IPS-20b (cell line): Measurements from ENCODE around the gene DCC.

Experiments
- H3K27ac ChIP-seq: one replicate; pipeline ENCODE4 v1.5.1; 2013; ENCODE audit warnings: low read length
- H3K27me3 ChIP-seq: 2 replicates; pipeline ENCODE4 v1.6.1; 2013; ENCODE audit warnings: mild to moderate bottlenecking, low read length, inconsistent platforms; ENCODE audit not compliant: insufficient read depth
- H3K36me3 ChIP-seq: 2 replicates; pipeline ENCODE4 v1.6.1; 2013; ENCODE audit warnings: low read depth, mild to moderate bottlenecking, inconsistent platforms, low read length, moderate library complexity; ENCODE audit not compliant: insufficient read depth
- H3K4me1 ChIP-seq: 2 replicates; pipeline ENCODE4 v1.6.1; 2013; ENCODE audit warnings: mild to moderate bottlenecking, control low read depth, inconsistent platforms, low read length, moderate library complexity; ENCODE audit not compliant: insufficient read depth
- H3K4me3 ChIP-seq: 2 replicates; pipeline ENCODE4 v1.5.1; 2013; ENCODE audit warnings: mild to moderate bottlenecking, low read length, inconsistent platforms
- H3K9ac ChIP-seq: 2 replicates; pipeline ENCODE4 v1.6.1; 2013; ENCODE audit warnings: low read depth, mild to moderate bottlenecking, inconsistent platforms, low read length, moderate library complexity
- H3K9me3 ChIP-seq: 2 replicates; pipeline ENCODE4 v1.6.1; 2013; ENCODE audit warnings: mild to moderate bottlenecking, low read depth, low read length, inconsistent platforms; ENCODE audit not compliant: insufficient read depth

DCC gene

GRCh38 chr18:52829876-52830405, 489.9 kb downstream of the DCC start:
- no peak overlapping the region for H3K27ac ChIP-seq
- no peak overlapping the region for H3K4me3 ChIP-seq
- H3K4me1 ChIP-seq, result no peaks in the 10 kb centered on the region
- H3K9me3 ChIP-seq, result no peaks in the 10 kb centered on the region
- no peaks in the 10 kb centered on the region for H3K36me3 ChIP-seq
- H3K27me3 ChIP-seq, result peaks cover 67% of the 10 kb centered on the region
- H3K9ac ChIP-seq, result no peak overlapping the region

DNA sequence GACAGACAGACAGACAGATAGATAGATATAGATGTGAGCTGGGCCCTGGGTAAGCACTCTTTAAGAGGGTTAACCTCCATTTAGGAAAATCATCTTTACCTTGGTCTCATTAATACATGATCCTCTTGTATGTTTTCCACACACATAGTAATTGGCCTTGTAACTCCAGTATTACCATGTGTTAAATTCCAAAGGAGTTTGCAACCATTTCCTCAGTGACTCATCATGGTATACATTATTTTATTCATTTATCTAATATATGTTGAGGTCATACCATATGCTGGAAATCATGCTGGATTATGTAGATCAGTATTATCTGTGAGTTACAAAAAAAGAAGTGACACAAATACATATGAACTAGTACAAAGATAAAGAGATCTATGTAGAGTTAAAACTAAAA, 504.3 kb downstream of the DCC start:
- Histone ChIP-seq H3K36me3 (no peaks in the 10 kb centered on the region), H3K9ac (no peak overlapping the region), H3K27ac (no peak overlapping the region), H3K9me3 (no peaks in the 10 kb centered on the region), H3K27me3 (no peaks in the 10 kb centered on the region), H3K4me3 (no peak overlapping the region), H3K4me1 (no peaks in the 10 kb centered on the region)

DNA sequence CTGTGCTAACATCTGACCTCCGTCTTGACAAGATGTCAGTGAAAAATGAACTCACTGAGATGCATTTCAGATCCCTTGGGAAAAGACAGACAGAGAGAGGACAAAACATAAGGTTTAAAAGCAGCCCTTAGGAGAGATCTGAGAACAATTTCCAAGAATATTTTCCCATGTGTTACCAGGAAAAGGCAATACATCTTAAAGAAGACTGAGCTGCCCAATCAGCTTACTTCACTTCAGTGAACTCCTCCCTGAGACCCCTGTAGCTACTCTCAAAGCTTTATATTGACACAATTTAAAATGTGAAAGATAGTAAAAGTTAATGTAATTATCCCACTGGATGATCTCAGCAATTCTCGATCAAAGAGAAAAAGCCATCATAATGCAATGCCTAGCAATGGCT, 505.0 kb downstream of the DCC start:
- Histone ChIP-seq H3K36me3 (no peaks in the 10 kb centered on the region), H3K27me3 (no peaks in the 10 kb centered on the region), H3K4me1 (no peaks in the 10 kb centered on the region), H3K4me3 (no peak overlapping the region), H3K27ac (no peak overlapping the region), H3K9ac (no peak overlapping the region), H3K9me3 (no peaks in the 10 kb centered on the region)

GRCh38 chr18:52850031-52850560, 510.1 kb downstream of the DCC start:
- Histone ChIP-seq H3K27me3 (no peaks in the 10 kb centered on the region), H3K27ac (no peak overlapping the region), H3K9me3 (no peaks in the 10 kb centered on the region), H3K4me3 (no peak overlapping the region), H3K4me1 (no peaks in the 10 kb centered on the region), H3K36me3 (no peaks in the 10 kb centered on the region), H3K9ac (no peak overlapping the region)

DNA sequence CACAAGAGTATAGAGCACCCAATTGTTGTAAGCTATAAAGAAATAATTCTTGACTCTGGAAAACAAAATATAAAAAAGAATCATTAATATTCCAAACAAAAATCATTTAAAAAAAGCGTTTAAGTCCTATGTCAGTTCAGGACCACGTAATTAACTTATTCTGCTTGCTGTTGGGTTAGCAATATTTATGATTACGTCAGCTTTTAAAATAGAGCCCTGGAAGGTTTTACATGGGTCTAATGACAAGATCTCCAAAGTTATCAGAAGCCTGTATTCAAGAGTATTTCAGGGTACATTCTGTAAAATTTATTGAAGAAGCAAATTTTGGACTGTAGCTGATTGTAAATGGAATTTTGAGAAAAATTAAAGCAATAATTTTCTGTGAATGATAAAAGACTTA, 521.6 kb downstream of the DCC start:
- H3K36me3 ChIP-seq, result no peaks in the 10 kb centered on the region
- H3K9me3 ChIP-seq, result no peaks in the 10 kb centered on the region
- H3K27me3 ChIP-seq, result no peaks in the 10 kb centered on the region
- H3K4me1 ChIP-seq, result no peaks in the 10 kb centered on the region
- H3K9ac ChIP-seq, result no peak overlapping the region
- H3K27ac ChIP-seq, result no peak overlapping the region
- H3K4me3 ChIP-seq, result no peak overlapping the region

DNA sequence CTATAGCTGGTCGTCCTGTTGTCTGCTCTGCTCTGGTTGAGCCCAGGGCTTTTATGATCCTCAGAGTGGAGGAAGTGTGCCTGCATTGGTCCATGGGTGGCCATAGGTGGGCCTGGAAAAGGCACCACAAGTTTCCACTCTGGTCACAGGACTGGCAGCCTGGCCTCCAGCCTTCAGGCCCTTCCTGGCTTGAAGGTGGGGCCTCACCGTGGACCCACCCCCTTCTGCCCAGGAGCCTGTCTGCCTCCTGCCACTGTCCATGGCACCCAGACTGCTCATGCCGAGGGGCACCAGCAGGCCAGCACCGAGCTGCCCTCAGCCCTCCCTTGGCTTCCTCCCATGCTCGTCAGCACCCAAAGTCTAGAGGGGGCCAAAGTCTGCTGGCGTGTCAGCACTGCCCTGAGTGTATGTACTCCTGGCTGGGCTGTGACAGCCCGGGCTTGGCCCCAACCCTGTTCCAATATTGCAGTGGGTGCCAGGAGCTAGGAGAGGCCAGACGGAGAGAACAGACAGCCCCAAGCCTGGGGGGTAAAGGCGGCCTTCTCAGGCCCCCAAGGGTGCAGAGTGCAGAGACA, 529.4 kb downstream of the DCC start:
- H3K4me3 ChIP-seq, result no peak overlapping the region
- no peaks in the 10 kb centered on the region for H3K9me3 ChIP-seq
- no peaks in the 10 kb centered on the region for H3K27me3 ChIP-seq
- H3K9ac ChIP-seq, result no peak overlapping the region
- no peaks in the 10 kb centered on the region; the same call in 1 of the 2 replicates for H3K4me1 ChIP-seq
- no peaks in the 10 kb centered on the region for H3K36me3 ChIP-seq
- H3K27ac ChIP-seq, result no peak overlapping the region

GRCh38 chr18:52869942-52870907, 530.2 kb downstream of the DCC start:
- no peak overlapping the region for H3K9ac ChIP-seq
- H3K27ac ChIP-seq, result no peak overlapping the region
- H3K4me3 ChIP-seq, result no peak overlapping the region
- no peaks in the 10 kb centered on the region for H3K9me3 ChIP-seq
- H3K36me3 ChIP-seq, result no peaks in the 10 kb centered on the region
- no peaks in the 10 kb centered on the region; the same call in 1 of the 2 replicates for H3K4me1 ChIP-seq
- no peaks in the 10 kb centered on the region for H3K27me3 ChIP-seq

GRCh38 chr18:52874774-52875173, 534.8 kb downstream of the DCC start:
- Histone ChIP-seq H3K27me3 (no peaks in the 10 kb centered on the region), H3K27ac (no peak overlapping the region), H3K9ac (no peak overlapping the region), H3K36me3 (no peaks in the 10 kb centered on the region), H3K4me1 (no peaks in the 10 kb centered on the region; the same call in 1 of the 2 replicates), H3K9me3 (no peaks in the 10 kb centered on the region), H3K4me3 (no peak overlapping the region)

DNA sequence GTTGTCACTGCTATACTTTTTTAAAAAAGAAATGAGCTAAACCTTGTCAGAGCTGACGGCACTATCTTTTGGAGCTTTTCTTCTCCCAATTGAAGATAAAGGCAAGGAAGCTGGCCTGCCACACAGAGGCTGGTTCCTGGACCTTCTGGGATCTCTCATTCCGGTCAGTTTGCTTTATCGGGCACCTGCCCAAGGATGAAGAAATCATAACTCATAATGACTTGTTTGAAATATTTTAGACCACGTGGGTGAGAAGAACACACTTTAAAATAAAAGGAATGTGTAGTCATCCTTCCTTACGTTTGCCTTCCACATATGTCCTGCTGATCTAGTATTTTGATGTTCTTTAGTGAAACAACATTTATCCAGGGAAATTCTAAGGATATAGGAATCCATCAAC, 535.7 kb downstream of the DCC start:
- no peak overlapping the region for H3K9ac ChIP-seq
- no peaks in the 10 kb centered on the region for H3K27me3 ChIP-seq
- H3K36me3 ChIP-seq, result no peaks in the 10 kb centered on the region
- no peaks in the 10 kb centered on the region for H3K9me3 ChIP-seq
- H3K4me1 ChIP-seq, result no peaks in the 10 kb centered on the region; the same call in 1 of the 2 replicates
- no peak overlapping the region for H3K27ac ChIP-seq
- no peak overlapping the region for H3K4me3 ChIP-seq

DNA sequence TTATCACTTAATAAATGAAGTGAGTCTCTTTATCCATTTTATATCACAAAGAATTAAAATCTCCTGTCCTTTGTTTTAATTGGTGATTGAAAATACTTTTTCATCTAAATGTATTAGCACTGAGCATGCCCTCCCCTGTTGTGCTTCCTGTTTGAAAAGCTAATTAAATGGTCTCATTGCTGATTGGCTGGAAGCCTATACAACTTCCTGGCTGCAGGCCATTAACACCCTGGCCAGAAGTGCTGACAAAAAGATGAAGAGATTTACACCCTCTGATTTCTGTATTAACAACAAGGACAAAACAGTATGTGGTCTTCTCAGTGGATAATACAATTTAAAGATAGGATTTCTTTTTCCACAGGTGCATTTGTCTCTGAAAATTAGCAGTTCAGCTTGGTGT, 548.0 kb downstream of the DCC start:
- no peaks in the 10 kb centered on the region for H3K27me3 ChIP-seq
- H3K4me1 ChIP-seq, result no peaks in the 10 kb centered on the region
- no peak overlapping the region for H3K27ac ChIP-seq
- H3K9ac ChIP-seq, result no peak overlapping the region
- H3K4me3 ChIP-seq, result no peak overlapping the region
- H3K9me3 ChIP-seq, result no peaks in the 10 kb centered on the region
- no peaks in the 10 kb centered on the region for H3K36me3 ChIP-seq

DNA sequence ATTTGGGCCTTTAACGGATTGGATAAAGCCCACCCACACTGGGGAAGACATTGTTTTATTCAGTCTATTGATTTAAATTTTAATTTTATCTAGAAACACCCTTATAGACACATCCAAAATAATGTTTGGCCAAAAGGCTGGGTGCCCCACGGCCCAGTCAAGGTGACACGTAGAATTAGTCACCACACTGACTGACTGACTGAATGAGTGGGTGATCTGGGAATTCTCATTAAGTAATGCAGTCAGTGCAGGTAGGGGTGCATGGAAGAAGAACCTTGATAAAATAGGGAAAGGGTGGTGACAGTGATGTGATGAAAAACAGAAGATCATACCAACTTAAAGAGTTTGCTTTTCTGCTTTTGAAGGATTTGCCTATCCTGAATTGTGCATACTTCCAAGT, 554.8 kb downstream of the DCC start:
- Histone ChIP-seq H3K4me3 (no peak overlapping the region), H3K27ac (no peak overlapping the region), H3K9me3 (no peaks in the 10 kb centered on the region), H3K36me3 (no peaks in the 10 kb centered on the region), H3K27me3 (no peaks in the 10 kb centered on the region), H3K9ac (no peak overlapping the region), H3K4me1 (no peaks in the 10 kb centered on the region)
